HT1080 (cell line): ENCODE measurements around the gene NEUROG3. TPM values are rescaled to one million over a fixed set of nuclear protein-coding genes. Genes with fewer than 3 reads are reported as not detected.
"Not testable (repeated sequence)": the region's sequence is repeated elsewhere in the genome, so short reads cannot be mapped to it uniquely, and the experiment has no call there.

ENCODE experiments used
- DNase-seq: peaks from one replicate; pipeline ENCODE4 v3.0.0-alpha.2; 2015; ENCODE audit warnings: low read depth
- total RNA-seq: library from RNA; depleted of rRNA; stranded (reverse); fragments of >200 nt; shearing (Covaris generic); gene quantifications from 2 replicates; pipeline ENCODE4 v1.2.3, GENCODE V29; 2014

The NEUROG3 gene
- total RNA-seq, 1 experiment from 2014 or later: not detected

DNA sequence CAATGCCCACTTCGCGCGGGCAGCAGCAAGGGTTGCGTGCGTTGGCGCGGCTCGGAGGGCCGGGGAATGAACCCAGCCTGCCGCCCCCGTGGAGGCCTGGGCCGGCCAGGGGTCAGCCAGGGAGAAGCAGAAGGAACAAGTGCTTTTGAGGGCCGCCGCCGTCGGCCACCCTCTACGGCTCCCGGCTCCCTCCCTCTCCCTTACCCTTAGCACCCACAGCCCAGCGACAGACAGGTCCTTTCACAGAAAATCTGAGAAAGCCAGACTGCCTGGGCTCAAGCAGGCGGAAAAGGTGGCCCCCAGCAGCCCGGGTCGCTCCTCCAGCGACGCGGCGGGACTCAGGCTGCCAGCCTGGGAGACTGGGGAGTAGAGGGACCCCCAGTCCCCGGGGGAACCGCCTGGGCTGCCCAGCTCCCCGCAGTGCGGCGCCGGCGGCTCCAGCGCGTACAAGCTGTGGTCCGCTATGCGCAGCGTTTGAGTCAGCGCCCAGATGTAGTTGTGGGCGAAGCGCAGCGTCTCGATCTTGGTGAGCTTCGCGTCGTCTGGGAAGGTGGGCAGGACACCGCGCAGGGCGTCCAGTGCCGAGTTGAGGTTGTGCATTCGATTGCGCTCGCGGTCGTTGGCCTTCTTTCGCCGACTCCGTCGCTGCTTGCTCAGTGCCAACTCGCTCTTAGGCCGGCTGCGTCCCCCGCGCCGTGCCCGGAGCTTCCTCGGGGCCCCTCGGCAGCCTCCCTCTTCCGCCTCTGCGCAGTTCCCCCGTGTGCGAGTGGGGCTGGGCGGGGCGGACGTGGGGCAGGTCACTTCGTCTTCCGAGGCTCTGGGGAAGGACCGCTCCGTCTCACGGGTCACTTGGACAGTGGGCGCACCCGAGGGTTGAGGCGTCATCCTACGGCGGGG is 815 bp downstream of the NEUROG3 start:
- no peak for DNase-seq

DNA sequence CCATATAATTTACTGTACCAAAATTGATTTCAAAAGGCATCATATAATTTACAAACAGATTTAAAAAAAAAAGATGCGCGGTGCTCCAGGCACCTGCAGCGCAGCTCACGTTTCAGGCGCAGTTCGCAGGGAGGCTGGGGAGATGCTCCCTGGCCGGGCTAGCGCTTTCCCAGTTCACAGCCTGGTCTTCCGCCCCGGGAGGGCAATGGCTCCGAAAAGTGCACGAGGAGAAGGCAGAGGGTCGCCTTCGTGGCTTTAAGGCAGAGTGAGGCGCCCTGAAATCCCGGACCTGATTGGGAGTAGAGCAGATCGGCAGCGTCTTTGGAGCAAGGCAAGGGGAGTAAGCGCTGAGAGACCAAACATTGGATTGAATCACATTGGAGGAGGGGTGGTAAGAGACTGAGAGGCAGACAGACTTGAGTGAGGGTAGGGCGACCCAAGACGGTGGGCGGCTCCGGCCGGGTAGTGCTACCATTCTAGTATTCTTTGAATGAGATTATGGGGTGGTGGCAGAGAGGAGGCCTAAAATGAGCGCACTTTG is 1.5 kb downstream of the NEUROG3 start:
- no peak for DNase-seq

DNA sequence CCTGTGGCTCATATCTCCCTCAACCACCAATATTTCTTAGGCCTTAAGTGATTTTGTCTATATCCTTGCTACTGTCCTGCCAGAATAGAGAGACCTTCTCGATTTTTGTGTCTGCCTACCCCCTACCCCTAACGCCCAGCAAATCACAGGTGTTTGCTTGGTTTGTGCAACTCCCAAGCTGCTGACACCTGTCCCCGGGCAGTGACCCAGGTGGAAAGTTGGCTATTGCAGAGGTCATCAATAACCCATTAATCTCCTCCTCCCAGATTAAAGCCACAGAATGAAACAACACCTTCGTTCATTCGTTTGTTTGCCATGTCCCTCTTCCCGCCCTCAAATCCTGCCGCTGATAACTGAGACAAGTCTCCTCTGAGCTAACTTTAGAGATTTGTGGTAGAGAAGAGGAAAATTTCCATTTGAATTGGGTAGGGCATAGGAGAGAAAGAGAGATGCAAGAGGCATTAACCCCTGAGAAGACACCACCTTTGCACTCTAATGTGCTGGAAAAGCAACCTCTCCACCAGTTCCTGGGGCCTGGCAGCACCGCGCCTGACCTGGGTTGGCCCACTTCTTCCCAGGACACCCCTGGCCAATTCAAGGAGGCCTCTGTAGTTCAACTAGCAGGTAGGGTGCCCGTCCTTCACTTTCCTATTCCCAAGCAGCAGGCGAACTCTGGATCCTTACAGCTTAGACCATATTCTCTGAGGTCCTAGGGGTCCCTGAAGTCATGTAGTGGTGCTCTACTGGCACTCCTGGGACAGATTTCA is 3.0 kb downstream of the NEUROG3 start:
- DNase-seq: no peak

DNA sequence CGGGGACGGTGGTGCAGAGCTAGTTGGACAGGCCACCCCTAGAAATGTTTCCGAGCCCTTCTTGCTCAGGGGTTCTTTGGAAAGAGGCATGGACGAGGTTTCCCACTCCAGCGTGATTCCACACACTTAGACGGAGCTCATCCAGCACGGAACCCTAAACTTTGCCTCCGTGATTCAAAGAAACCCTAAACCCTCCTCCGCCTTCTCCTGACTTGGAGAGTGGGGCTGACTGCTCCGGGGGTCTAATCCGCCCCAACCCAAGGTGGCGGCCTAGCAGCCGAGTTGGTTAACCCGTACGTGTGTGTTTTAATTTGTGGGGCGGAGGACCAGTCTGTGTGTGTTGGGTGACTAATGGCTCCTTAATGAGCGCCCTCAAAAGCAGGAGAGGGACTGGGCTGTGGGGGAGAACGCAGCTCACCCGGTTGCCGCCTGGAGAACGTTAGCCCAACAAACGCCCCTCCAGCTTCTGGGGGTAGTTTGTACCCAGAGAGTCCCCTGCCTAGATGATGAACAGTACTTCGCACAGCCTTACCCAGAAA is 3.8 kb downstream of the NEUROG3 start:
- no peak for DNase-seq

DNA sequence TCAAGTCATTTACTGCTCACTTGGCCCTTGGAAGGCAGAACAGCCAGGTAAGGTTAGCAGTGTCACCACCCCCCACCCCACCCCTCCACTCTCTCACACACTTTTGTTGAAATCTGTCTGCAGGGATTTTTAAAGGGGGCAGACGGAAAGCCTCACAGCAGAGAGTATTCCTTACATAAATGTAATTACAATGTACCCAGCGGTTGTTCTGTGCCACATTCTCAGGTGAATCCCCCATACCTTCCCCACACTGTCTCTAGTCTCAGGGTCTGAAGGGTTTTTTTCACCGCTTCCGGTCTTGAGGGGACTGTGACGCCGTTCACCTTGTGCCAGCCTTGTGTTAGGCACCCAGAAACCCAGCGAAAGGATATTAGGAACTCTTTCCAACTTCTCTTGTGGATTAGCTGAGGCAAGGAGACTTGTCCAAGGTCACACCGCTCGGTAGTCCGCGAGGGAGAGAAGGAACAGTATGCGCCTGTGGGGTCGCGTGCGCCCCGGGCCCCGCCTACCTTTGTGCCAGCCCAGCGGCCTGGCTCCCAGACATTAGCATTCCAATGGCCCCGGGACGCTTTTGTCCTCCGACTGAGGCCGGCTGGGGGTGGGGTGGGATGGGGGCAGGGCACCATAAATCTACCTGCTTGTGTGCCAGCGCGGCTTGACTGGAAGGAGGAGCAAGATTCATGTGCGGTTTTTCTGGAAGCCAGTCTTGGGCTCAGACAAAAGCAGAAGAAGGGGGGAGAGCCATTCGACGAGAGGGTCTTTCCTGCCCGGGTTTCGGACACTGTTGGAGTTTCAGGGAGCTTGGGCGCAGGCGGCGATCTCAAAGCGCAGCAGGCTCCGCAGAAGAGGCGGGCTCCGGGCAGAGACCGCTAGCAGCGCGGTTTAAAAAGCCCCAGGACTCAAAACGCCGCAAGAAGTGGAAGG is 4.5 kb downstream of the NEUROG3 start:
- no peak for DNase-seq

DNA sequence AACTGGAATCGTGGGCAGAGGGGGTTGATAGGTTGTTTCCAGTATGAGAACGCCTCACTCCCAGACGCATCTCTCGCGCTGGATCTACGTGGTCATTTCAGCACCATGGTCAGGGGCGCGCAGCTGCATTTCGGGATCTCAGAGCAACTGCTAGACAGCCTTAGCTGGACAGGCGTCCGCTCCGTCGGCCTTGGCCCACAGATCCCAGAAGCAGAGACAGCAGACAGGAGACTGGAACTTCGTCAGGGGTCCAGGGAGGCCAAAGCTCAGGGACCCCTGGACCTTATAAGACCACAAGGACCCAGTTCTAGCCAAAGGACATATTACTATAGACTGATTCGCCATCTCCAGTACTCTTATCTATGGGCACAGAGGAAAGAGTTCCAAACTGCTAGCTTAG is 5.3 kb downstream of the NEUROG3 start:
- DNase-seq: no peak

DNA sequence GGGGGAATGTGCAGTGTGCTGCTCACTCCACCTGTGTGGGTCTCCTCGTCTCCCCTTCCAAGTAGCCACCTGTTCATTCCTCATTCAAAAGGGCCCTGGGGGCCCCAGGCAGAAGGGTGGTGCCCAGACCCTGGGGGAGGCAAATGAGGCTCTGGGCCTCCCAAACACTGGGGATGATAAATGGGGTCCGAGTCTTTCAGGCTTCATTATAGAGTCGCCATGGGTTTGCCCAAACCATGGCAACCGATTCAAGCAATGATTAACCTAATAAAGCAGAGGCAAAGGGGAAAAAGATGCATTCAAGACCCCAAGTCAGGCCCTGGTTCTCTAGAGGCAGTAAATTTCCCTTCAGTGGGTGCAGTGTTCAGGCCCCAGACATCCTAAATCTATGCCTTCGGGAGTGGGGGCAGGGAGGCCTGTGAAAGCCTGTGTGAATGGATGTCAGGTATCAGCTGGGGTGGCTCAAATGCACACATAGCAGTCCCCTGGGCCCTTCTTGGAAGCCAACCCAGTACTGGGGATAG is 10.4 kb downstream of the NEUROG3 start:
- no peak for DNase-seq

DNA sequence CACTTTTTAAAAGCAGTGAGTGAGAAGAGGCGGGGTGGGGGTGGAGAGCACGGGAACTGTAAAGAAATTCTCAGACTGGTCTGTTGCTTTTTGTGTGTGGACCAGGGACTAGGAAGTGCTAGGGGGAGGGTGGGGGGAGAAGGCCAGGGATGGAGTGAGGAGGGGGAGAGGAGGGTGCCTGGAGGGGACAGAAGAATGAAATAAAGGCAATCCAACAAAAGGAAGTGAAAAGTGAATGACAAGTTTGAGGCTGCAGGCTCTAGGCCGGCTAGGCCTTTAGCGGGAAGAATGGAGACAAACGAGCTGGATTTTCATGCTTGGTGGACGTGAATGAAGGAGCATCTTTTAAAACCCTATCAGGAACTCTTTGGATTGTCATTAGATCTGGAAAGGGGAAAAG is 13.7 kb downstream of the NEUROG3 start:
- DNase-seq: no peak

DNA sequence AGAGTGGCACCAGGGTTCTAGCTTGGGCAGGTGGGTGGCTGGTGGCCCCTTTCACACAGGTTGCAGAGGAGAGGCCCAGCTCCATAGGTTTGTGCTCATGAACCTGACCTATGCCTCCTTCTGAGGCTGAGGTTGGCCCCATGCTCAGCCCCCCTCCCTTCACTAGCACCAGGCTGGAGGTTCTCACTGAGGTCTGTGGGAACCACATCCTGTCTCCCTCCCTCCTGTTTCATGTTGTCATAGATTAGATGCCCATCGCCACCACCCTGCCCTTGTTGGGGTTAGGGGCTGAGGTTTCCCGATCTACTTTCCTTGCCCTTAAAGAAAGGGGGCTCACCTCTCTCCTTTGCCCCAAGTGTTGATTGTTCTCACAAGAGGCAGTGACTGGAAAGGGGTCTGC is 14.7 kb downstream of the NEUROG3 start:
- DNase-seq: no peak

DNA sequence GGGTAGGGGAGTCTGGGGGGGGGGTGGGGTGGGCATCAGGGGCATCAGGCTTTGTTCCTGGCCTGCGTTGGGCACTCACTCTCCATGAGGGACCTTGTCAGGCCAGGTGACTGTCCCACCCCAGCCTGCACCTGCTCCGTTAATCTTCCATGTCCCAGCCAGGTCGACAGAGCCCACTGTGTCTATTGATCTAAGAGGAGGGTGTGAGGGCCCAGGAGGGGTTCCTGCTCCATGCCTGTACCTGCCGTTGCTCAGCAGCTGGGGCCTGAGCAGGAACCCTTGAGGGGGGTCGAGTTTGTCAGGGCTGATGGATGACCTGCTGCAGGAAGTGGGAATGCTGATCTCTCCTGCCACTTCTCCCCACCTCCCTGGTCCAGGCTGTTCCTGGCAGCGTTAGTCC is 18.6 kb downstream of the NEUROG3 start:
- no peak for DNase-seq

DNA sequence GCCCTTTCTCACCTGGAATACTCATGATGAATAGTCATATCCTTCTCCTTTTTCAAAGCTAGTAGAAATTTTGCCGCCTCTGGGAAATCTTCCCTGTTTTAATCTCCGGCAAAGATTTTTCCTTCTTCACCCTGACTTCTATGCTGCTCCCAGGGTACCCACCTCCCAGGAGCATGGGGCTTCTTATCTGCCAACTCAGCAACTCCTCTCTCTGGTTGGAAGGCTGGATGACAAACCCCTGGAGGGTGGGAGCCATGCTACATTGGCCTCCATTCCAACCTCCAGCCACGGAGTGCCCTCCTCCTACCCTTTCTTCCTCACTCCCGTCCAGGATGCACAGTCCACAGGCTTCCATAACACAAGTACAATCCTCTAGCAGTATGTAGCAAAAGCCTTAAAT is 19.9 kb downstream of the NEUROG3 start:
- DNase-seq: no peak

DNA sequence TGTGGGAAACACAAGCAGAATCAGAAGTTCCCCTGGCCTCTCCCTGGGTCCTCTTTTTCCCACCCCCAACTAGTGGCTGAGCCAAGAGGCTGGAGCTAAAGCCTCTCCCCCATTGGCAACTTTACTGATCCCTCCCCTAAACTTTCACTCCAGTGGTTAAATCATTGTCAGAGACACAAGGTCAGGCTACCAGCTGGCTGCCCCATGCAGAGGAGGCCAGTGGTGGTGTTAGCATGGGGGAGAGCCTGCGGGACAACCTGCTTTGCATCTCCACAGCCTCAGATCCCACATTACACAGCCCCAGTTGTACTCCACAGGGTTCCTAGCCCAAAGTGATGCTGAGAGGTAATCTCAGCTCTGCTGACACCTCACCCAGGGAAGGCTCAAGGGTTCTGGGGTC is 21.0 kb downstream of the NEUROG3 start:
- no peak for DNase-seq

DNA sequence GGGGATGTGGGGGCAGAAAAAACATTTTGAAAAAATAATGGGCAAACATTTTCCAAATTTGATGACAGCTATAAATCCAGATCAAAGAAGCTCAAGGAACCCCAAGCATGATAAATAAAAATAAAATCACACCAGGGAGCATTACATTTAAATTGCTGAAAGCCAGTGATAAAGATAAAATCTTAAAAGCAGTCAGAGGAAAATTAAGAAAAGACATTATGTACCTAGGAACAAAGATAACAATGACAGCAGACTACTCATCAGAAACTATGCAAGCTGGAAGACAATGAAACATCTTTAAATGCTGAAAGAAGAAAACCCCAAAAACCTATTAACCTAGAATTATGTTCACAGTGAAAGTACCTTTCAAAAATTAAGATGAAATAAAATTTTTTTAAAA is 23.3 kb downstream of the NEUROG3 start:
- no peak for DNase-seq

DNA sequence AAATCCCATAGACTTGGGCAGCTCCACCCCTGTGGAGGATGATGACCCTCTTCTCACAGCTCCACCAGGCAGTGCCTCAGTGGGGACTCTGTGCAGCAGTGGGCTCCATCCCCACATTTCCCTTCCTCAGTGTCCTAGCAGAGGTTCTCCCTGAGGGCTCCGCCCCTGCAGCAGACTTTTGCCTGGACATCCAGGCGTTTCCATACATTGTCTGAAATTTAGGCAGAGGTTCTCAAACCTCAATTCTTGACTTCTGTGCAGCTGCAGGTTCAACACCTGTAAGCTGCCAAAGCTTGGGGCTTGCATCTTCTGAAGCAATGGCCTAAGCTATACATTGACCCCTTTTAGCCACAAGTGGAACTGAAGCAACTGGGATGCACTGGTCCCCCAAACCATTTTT is 31.8 kb downstream of the NEUROG3 start:
- no peak for DNase-seq

DNA sequence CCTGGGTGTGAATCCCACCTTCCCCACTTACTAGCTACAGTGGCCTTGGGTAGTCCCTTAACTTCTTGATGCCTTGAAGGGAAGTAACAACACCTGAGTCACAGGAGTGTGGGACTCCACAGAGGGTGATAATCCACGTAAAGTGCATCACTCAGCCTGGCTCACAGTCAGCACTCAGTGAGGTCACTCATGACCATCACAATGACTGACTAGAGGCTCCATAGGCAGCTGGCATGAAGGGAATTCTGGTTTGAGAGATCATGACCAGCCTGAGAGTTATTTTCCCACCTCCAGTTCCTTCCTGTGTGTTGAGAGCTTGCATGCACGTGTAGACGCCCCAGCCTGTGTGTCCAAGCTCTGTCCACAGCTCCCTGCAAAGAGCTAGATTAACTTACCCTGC is 34.8 kb downstream of the NEUROG3 start:
- DNase-seq: no peak

DNA sequence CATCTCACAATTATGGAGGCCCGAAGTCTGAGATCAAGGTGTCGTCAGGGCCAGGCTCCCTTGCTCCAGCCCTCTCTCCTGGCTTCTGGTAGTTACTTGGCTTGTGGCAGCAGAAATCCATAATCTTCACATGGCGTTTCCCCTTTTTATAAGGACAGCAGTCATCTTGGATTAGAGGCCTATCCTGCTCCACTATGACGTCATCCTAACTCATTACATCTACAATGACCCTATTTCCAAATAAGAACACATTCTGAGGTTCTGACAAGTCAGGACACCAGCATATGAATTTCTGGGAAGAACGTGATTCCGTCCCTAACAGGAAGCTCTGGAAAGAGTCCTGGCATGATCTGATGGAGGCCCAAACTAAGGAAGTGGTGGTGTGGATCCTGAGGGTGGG is 35.8 kb downstream of the NEUROG3 start:
- no peak for DNase-seq

DNA sequence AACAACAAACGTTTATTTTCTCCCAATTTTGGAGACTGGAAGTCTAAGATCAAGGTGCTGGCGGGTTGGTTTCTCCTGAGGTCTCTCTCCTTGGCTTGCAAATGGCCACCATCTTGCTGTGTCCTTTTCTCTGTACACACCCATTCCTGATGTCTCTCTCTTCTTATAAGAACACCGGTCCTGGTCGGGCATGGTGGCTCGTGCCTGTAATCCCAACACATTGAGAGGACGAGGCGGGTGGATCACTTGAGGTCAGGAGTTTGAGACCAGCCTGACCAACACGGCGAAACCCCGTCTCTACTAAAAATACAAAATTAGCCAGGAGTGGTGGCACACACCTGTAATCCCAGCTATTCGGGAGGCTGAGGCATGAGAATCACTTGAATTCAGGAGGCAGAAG is 36.7 kb downstream of the NEUROG3 start:
- not testable (repeated sequence) for DNase-seq

DNA sequence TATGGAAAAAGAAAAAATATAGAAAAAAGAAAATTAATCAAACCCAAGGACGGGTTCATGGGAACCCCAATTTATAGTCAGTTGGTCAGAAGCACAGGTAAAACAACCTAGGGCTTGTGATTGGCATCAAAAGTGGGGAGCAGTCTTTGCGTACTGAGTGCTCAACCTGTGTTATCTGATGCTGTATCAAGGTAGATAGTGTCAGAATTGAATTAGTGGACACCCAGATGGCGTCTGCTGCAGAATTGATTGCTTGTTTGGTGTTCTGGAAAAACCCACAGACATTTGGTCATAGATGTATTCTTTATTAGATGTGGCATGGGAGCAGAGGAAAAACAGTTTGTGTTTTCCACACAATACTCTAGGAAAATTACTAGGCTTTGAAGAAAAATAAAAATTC is 39.6 kb downstream of the NEUROG3 start:
- no peak for DNase-seq

DNA sequence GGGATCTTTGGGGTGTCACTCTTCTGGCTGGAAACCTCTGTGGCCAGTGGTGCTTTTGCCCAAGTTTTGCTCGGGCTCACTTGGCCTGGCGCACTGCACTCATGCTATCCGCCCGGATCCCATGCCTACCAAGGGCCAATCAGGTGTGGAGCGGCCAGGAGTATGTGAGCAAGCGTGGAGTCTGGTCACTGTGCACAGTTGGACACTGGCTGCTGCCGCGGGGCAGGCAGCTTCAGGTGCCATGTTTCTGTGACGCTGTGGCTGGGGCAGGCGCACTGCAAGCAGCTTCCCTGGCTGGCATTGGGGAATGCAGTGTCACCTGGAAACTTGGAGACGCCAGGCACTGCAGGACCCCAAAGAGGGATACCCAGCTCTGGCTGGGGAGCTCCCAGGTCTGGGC is 45.3 kb downstream of the NEUROG3 start:
- no peak for DNase-seq
